ENCODE data around the gene PPM1H.

Gene PPM1H

DNA sequence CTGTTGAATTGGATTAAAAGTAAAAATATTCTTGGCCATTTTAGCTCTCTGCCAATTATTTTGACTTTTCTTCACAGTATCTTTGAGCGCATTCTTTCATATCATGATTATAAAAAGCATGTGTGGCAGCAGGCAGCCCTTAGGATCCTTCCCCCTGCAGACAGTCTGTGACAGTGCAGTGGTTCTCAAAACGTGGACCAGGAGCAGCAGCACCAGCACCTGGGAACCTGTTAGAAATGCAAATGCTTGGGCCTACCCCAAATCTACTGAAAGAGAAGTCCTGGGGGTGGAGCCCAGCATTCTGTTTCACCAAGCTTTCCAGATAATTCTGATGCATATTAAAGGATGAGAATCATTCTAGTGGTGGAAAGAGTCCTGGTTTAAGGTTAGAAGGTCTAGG is 312.8 kb downstream of the PPM1H start:
- TF ChIP-seq, protein P1, sequence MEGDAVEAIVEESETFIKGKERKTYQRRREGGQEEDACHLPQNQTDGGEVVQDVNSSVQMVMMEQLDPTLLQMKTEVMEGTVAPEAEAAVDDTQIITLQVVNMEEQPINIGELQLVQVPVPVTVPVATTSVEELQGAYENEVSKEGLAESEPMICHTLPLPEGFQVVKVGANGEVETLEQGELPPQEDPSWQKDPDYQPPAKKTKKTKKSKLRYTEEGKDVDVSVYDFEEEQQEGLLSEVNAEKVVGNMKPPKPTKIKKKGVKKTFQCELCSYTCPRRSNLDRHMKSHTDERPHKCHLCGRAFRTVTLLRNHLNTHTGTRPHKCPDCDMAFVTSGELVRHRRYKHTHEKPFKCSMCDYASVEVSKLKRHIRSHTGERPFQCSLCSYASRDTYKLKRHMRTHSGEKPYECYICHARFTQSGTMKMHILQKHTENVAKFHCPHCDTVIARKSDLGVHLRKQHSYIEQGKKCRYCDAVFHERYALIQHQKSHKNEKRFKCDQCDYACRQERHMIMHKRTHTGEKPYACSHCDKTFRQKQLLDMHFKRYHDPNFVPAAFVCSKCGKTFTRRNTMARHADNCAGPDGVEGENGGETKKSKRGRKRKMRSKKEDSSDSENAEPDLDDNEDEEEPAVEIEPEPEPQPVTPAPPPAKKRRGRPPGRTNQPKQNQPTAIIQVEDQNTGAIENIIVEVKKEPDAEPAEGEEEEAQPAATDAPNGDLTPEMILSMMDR (IDR thresholded peaks at IDR 0.05; ENCODE audit: extremely low read depth, missing control alignments): no peak

DNA sequence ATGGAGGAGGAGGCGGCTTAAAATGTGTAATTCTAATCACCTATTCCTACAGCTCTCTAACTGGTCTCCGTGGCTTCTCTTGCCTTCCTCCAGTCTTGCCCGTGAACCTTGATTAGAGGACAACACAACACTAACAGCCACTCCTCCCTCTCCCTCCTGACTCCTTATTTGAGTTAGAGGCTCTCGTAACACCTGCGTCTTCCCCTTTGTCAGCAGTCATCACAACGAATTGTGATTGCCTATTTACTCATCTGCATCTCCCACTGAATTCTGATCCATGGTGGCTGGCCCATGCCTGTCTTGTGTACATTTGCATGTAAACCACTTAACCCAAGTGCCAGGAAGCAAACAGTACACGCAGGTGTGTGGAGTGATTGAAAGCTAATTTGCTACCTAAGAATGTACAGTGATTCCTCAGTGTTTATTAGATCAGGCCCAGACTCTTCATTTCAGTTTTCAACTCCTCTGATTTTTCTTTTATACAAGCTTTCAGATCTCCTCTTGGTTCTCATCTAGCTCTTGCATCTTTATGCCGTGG is 313.8 kb downstream of the PPM1H start:
- no peak for DNase-seq (ENCODE audit: low spot score)

More for the DNA sequence above, 312.8 kb downstream of the PPM1H start:
- DNase-seq (ENCODE audit: low spot score): no peak

DNA sequence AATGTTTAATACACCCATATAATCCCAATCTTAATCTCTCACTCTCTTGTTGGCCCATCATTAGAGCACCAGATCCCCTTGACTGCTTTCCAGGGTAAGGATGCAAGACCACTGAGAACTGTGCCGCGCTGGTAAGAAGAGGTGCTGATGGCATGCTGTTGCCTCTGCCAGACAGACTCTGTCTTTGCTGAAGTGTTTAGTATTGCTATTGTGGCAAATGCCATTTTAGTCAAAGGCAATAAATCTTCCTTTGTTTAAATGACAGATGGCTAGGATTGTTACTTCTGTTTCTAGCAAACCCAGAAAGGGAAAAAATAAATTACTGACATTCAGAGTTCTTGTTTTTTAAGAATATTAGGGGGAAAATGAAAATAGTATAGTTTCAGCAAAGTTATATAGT is 316.0 kb downstream of the PPM1H start:
- no peak for DNase-seq (ENCODE audit: low spot score)
- TF ChIP-seq, protein P1 (IDR thresholded peaks at IDR 0.05; ENCODE audit: extremely low read depth, missing control alignments): no peak

More for the DNA sequence above, 313.8 kb downstream of the PPM1H start:
- TF ChIP-seq, protein P1 (IDR thresholded peaks at IDR 0.05; ENCODE audit: extremely low read depth, missing control alignments): no peak

DNA sequence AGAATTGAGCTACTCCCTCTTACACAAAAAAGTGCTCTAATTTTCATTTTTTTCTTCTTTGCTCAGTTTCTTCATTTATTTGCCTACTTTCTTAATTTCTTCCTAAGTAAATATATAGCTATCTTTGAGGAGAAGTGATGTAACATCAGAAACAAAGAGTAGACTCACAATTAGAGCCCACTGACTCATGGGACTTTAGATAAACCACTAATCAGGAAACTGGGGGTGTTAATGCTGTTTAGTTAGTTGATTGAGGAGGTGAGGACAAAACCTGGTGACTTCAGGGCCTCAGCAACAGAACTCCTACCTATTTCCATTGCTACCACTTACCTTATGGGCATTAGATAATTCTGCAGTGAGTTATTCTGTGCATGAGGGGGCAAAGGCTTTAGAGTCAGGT is 316.6 kb downstream of the PPM1H start:
- TF ChIP-seq, protein P1 (IDR thresholded peaks at IDR 0.05; ENCODE audit: extremely low read depth, missing control alignments): no peak
- DNase-seq (ENCODE audit: low spot score): no peak

DNA sequence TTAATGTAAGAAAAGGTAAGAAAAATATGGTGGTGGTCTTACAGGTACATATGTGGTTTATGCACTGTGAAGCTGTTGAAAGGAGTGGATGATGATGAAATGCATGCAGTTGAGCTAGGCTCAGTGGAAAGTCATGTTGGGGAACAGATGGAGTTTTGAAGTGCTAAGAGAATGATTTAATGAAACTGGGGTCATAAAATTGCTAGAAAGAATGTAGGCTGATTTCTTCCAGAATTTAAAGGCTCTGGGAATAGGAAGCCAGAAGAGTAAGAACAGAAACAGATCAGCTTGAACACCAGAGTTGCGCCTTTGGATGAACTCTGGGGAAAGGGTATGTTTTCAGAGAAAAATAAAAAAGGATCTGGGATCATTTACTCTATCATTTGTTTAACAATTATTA is 321.9 kb downstream of the PPM1H start:
- no peak for DNase-seq (ENCODE audit: low spot score)
- TF ChIP-seq, protein P1 (IDR thresholded peaks at IDR 0.05; ENCODE audit: extremely low read depth, missing control alignments): no peak

DNA sequence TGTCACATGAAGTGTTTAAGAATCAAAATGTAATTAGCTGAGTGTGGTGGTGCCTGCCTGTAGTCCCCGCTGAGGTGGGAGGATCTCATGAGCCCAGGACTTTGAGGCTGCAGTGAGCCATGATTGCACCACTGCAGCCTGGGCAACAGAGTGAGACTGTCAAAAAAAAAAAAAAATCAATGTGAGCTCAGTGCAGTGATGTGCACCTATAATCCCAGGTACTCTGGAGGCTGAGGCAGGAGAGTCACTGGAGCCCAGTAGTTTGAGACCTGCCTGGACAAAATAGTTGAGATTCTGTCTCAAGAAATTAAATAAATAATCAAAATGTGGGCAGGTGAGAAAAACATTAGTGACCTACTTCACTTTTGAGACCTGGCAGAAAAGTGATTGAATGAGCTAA is 328.3 kb downstream of the PPM1H start:
- DNase-seq (ENCODE audit: low spot score): no peak
- TF ChIP-seq, protein P1 (IDR thresholded peaks at IDR 0.05; ENCODE audit: extremely low read depth, missing control alignments): no peak

DNA sequence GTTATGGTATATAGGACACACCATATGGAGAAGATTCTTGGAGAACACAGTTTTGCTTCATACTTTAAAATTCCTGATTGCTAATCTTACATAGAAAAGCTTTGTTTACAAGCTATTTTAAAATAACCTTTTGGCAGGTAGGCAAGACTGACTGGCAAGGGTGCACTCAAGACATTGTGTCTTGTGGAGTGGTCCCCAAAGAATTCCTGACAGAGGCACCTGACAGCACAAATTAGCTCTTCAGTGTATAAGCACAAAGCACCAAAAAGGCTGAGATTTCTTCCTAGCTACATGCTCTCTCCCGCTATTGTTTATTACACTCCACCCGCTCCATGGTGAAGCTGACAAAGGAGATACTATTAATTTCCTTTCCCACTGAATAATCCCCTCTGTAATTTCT is 329.0 kb downstream of the PPM1H start:
- no peak for DNase-seq (ENCODE audit: low spot score)

More for the DNA sequence above, 329.0 kb downstream of the PPM1H start:
- TF ChIP-seq, protein P1 (IDR thresholded peaks at IDR 0.05; ENCODE audit: extremely low read depth, missing control alignments): no peak

Measured in GM20000 (cell line).